KOPT-K1 (cell line): ENCODE data around the gene TRAPPC14.
"Not testable (repeated sequence)": the region's sequence is repeated elsewhere in the genome, so short reads cannot be mapped to it uniquely, and the experiment has no call there.

Experiments
- H3K27ac ChIP-seq: fragments of 200-600 bp; sonication (generic); 2 replicates; pipeline ENCODE4 v1.5.1; 2016; ENCODE audit warnings: antibody characterized with exemption, mild to moderate bottlenecking, low read depth, low read length; ENCODE audit not compliant: poor library complexity, severe bottlenecking
- H3K36me3 ChIP-seq: fragments of 200-600 bp; sonication (generic); 2 replicates; pipeline ENCODE4 v1.5.1; 2017; ENCODE audit warnings: antibody characterized with exemption, mild to moderate bottlenecking, low read length, moderate library complexity; ENCODE audit not compliant: insufficient read depth
- H3K9me3 ChIP-seq: fragments of 200-600 bp; sonication (generic); 2 replicates; pipeline ENCODE4 v1.5.1; 2017; ENCODE audit warnings: antibody characterized with exemption, low read length, mild to moderate bottlenecking; ENCODE audit not compliant: insufficient read depth, poor library complexity, severe bottlenecking

Gene TRAPPC14

GRCh38 chr7:100152404-100152803 is 6.1 kb downstream of the TRAPPC14 start:
- Histone ChIP-seq H3K9me3 (no peaks in the 10 kb centered on the region), H3K27ac (no peak overlapping the region), H3K36me3 (peaks cover 59% of the 10 kb centered on the region)

GRCh38 chr7:100148559-100149328 is 9.8 kb downstream of the TRAPPC14 start, which contains the start of gene LAMTOR4:
LAMTOR4 (plus strand) TSS chr7:100148918; CDS start chr7:100148973, 55 bp downstream.
- Histone ChIP-seq H3K27ac (peak within 1 kb of the TSS; percentile 89), H3K36me3 (peaks cover 23% of the 10 kb centered on the region), H3K9me3 (no peaks in the 10 kb centered on the region)

- no peaks in the 10 kb centered on the region for H3K9me3 ChIP-seq
- H3K27ac ChIP-seq = peak overlapping the region; percentile 89
Measured at GRCh38 chr7:100148225-100148558, 10.3 kb downstream of the TRAPPC14 start.

GRCh38 chr7:100147278-100147677 is 11.2 kb downstream of the TRAPPC14 start:
- no peak overlapping the region for H3K27ac ChIP-seq
- no peaks in the 10 kb centered on the region for H3K9me3 ChIP-seq
- peaks cover 8% of the 10 kb centered on the region for H3K36me3 ChIP-seq

More at GRCh38 chr7:100148225-100148558, 10.3 kb downstream of the TRAPPC14 start:
- peaks cover 17% of the 10 kb centered on the region for H3K36me3 ChIP-seq

GRCh38 chr7:100146350-100146749 is 12.2 kb downstream of the TRAPPC14 start:
- H3K27ac ChIP-seq, H3K9me3 ChIP-seq, H3K36me3 ChIP-seq: not testable (repeated sequence)

GRCh38 chr7:100142461-100142860 is 16.1 kb downstream of the TRAPPC14 start:
- Histone ChIP-seq H3K36me3 (no peaks in the 10 kb centered on the region), H3K9me3 (no peaks in the 10 kb centered on the region), H3K27ac (no peak overlapping the region)

GRCh38 chr7:100141555-100141949 is 17.0 kb downstream of the TRAPPC14 start:
- H3K27ac ChIP-seq = no peak overlapping the region
- H3K36me3 ChIP-seq = no peaks in the 10 kb centered on the region
- no peaks in the 10 kb centered on the region for H3K9me3 ChIP-seq

GRCh38 chr7:100137851-100138760 is 20.4 kb downstream of the TRAPPC14 start:
- Histone ChIP-seq H3K36me3 (no peaks in the 10 kb centered on the region), H3K9me3 (no peaks in the 10 kb centered on the region), H3K27ac (peak overlapping the region; percentile 21)

GRCh38 chr7:100132697-100133151 is 25.8 kb downstream of the TRAPPC14 start:
- H3K36me3 ChIP-seq = no peaks in the 10 kb centered on the region
- H3K27ac ChIP-seq = no peak overlapping the region
- no peaks in the 10 kb centered on the region for H3K9me3 ChIP-seq

- Histone ChIP-seq H3K27ac (no peak overlapping the region), H3K9me3 (no peaks in the 10 kb centered on the region), H3K36me3 (no peaks in the 10 kb centered on the region)
Measured at GRCh38 chr7:100132126-100132525, 26.4 kb downstream of the TRAPPC14 start.

- Histone ChIP-seq H3K27ac (no peak overlapping the region), H3K36me3 (no peaks in the 10 kb centered on the region), H3K9me3 (no peaks in the 10 kb centered on the region)
Measured at GRCh38 chr7:100130608-100131453, 27.7 kb downstream of the TRAPPC14 start.

GRCh38 chr7:100130220-100130607 is 28.3 kb downstream of the TRAPPC14 start:
- not testable (repeated sequence) for H3K36me3 ChIP-seq, H3K9me3 ChIP-seq, H3K27ac ChIP-seq

GRCh38 chr7:100128637-100128963 is 29.9 kb downstream of the TRAPPC14 start:
- H3K27ac ChIP-seq = peak overlapping the region; percentile 94
- peaks cover 11% of the 10 kb centered on the region; the same call in 1 of the 2 replicates for H3K36me3 ChIP-seq
- no peaks in the 10 kb centered on the region for H3K9me3 ChIP-seq

GRCh38 chr7:100127866-100128636 is 30.5 kb downstream of the TRAPPC14 start:
- Histone ChIP-seq H3K36me3 (peaks cover 11% of the 10 kb centered on the region; the same call in 1 of the 2 replicates), H3K27ac (peak overlapping the region; percentile 94)

More at GRCh38 chr7:100127866-100128636, 30.5 kb downstream of the TRAPPC14 start:
- H3K9me3 ChIP-seq = no peaks in the 10 kb centered on the region
